Measurements from ENCODE around the gene ARMC2.

Gene ARMC2

GRCh38 chr6:108998485-108998884 is 150.3 kb downstream of the ARMC2 start:
- DNase-seq = no peak

- no peak for DNase-seq
Measured at GRCh38 chr6:108999428-108999827, 151.2 kb downstream of the ARMC2 start.

- no peak for DNase-seq
Measured at GRCh38 chr6:109000289-109000688, 152.1 kb downstream of the ARMC2 start.

- DNase-seq = no peak
Measured at GRCh38 chr6:109001291-109001894, 153.2 kb downstream of the ARMC2 start.

GRCh38 chr6:109002051-109002697 is 154.0 kb downstream of the ARMC2 start:
- DNase-seq = no peak

- DNase-seq = no peak
Measured at GRCh38 chr6:109002882-109003281, 154.7 kb downstream of the ARMC2 start.

GRCh38 chr6:109006818-109007217 is 158.6 kb downstream of the ARMC2 start:
- DNase-seq = no peak

- DNase-seq = no peak
Measured at GRCh38 chr6:109007521-109007920, 159.3 kb downstream of the ARMC2 start.

- no peak for DNase-seq
Measured at GRCh38 chr6:109008054-109008453, 159.8 kb downstream of the ARMC2 start.

GRCh38 chr6:109008537-109009235 is 160.5 kb downstream of the ARMC2 start:
- no peak for DNase-seq

- DNase-seq = peak; percentile 94
Measured at GRCh38 chr6:109009236-109009961, 161.2 kb downstream of the ARMC2 start.

- DNase-seq = no peak
Measured at GRCh38 chr6:109009962-109010704, 161.9 kb downstream of the ARMC2 start.

GRCh38 chr6:109010705-109011102 is 162.5 kb downstream of the ARMC2 start:
- no peak for DNase-seq

GRCh38 chr6:109013656-109014305 is 165.6 kb downstream of the ARMC2 start:
- DNase-seq = no peak

GRCh38 chr6:109014606-109015005 is 166.4 kb downstream of the ARMC2 start:
- DNase-seq = no peak

GRCh38 chr6:109015176-109015575 is 167.0 kb downstream of the ARMC2 start:
- DNase-seq = no peak

- no peak for DNase-seq
Measured at GRCh38 chr6:109019911-109020310, 171.7 kb downstream of the ARMC2 start.

GRCh38 chr6:109021870-109022269 is 173.6 kb downstream of the ARMC2 start:
- no peak for DNase-seq

- DNase-seq = no peak
Measured at GRCh38 chr6:109023356-109023925, 175.2 kb downstream of the ARMC2 start.

Measured in right forelimb (tissue), 1 donor.